Posterior vena cava (tissue), 2 donors: ENCODE results near the gene WDR81. TPM values are rescaled to one million over a fixed set of nuclear protein-coding genes. Genes with fewer than 3 reads are reported as not detected.

Source experiments
- DNase-seq: peaks from one replicate; pipeline ENCODE4 v3.0.0-alpha.2; 2020; ENCODE audit warnings: low spot score
- intact Hi-C, 2 donors: fragments of 100-400 bp; cut with DNase I; formaldehyde crosslinking; loops; one replicate each; pipeline versions ENCODE4 v1.14.1 to v1.14.2; 2022 to 2023
- total RNA-seq, 2 donors: library from RNA; stranded (reverse); fragmentation: NEBNext Ultra II Directional; extraction: Animal tissue kit (Norgen Biotek cat#: 25700); gene quantifications; one replicate each; pipeline ENCODE4 v1.2.1, GENCODE V29; 2021
- donor health status: DM: yes; HTN: yes; CAD: no.
- donor health status: DM: yes; HTN: yes; CAD: no.

WDR81 gene
- total RNA-seq, 2 donors from 2014 or later: 26.3 to 30.8 TPM

GRCh38 chr17:1742371-1743087 lies 18.0 kb downstream of the WDR81 start, which contains the start of gene SERPINF2:
TSS of gene SERPINF2 (plus strand) at chr17:1742871. CDS start at chr17:1744996, 2,125 bp downstream.
- intact Hi-C loops: no loop called here
- no peak for DNase-seq

DNA sequence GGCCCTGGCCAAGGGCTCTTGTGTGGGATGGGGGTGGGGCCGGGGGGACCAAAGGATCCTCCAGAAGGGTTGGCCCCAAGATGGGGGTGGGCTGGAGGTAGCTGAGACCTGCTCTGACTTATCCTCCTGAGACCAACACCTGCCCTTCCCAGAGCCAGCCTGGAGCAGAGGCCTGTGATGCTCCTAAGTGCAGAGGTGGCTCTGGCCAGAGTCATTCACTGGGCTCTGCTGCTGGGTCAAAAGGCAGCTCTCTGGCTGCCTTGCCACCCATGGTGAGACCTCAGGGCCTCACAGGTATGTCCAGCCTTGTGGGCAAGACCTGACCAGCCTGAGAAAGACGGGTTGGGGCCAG lies 18.6 kb downstream of the WDR81 start:
- no peak for DNase-seq
- intact Hi-C loops: no loop called here

DNA sequence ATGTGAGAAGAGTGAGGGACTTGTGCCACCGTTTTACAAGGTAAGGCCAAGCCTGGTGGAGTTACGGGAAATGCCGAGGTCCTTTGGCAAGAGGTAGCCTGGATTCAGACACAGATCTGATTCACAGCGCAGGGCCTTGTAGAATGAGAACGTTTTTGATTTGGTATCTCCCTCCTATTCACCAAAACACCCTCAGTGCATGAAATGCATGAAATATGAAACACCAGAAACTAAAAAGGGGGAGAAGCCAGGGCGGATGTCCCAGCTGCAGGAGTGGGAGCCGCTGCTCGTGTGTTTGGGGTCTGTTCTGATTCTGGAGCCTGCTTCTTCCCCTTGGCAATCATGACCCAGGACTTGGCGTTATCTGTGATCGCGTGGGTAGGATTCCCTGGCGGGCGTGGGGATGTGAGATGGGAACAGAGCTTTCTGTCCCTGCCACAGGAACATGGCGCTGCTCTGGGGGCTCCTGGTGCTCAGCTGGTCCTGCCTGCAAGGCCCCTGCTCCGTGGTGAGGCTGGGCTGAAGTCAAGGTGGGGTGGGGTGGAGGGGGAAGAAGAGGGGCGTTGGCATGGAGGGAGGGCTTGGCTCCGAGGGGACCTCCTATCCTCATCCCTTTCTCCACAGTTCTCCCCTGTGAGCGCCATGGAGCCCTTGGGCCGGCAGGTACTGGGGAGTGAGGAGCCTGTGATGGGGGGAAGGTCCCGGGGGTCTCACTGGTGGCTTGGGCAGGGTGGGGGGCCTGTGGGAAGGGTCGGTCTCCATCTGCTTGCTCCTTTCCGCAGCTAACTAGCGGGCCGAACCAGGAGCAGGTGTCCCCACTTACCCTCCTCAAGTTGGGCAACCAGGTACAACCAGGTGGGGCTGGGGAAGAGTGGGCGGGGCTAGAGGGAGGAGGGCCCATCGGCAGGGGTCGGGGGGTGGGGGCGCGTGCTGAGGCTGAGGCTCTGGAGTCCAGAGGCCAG lies 20.3 kb downstream of the WDR81 start:
- peak; percentile 76 for DNase-seq
- intact Hi-C loops: no loop called here

GRCh38 chr17:1745513-1746020 lies 21.1 kb downstream of the WDR81 start:
- intact Hi-C loops: no loop called here
- DNase-seq: no peak

DNA sequence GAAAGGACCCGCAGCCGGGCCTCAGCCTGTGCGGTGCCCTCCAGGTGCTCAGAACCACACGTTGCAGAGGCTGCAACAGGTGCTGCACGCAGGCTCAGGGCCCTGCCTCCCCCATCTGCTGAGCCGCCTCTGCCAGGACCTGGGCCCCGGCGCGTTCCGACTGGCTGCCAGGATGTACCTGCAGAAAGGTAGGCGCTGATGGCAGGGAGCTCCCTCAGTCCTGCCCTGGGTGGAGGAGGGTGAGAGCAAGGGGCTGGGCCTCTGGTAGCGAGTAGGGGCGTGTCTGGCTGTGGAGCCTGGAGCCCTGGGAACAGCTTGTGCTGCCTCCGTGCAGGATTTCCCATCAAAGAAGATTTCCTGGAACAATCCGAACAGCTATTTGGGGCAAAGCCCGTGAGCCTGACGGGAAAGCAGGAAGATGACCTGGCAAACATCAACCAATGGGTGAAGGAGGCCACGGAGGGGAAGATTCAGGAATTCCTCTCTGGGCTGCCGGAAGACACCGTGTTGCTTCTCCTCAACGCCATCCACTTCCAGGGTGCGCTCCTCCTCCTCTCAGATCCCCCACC lies 22.6 kb downstream of the WDR81 start:
- peak; percentile 88 for DNase-seq

GRCh38 chr17:1750628-1751027 lies 26.1 kb downstream of the WDR81 start:
- intact Hi-C loops: no loop called here
- no peak for DNase-seq

More for the DNA sequence above, 22.6 kb downstream of the WDR81 start:
- intact Hi-C loops: no loop called here

DNA sequence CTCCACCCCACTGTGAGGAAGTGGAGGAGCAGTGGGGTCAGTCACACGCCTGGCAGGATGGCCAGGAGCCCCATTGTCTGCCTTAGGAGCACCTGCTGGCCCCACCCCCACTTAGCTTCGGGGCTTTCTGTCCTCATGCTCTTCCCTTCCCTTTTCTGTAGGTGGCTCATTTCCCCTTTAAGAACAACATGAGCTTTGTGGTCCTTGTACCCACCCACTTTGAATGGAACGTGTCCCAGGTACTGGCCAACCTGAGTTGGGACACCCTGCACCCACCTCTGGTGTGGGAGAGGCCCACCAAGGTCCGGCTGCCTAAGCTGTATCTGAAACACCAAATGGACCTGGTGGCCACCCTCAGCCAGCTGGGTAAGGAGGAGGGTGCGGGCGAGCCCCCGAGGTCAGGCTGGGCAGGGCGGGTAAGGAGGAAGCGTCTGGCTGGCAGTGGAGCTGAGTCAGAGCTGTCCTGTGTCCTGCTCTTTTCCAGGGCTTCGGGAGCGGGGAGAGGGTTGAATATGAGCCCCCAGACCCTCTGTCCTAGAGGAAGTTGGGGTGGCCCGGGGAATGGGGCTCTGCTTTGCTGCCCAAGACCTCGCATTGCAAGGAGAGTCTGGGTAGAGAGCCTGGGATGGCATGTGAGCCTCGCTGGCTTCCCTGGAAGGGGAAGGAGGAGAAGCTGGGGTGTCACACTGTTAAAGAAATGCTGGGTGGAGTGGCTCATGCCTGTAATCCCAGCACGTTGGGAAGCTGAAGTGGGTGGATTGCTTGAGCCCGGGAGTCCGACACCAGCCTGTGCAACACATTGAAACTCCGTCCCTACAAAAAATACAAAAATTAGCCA lies 28.1 kb downstream of the WDR81 start:
- DNase-seq: no peak
- intact Hi-C loops: no loop called here

- DNase-seq: no peak
- intact Hi-C loops: no loop called here
Observed at GRCh38 chr17:1753767-1754429, 29.4 kb downstream of the WDR81 start.

DNA sequence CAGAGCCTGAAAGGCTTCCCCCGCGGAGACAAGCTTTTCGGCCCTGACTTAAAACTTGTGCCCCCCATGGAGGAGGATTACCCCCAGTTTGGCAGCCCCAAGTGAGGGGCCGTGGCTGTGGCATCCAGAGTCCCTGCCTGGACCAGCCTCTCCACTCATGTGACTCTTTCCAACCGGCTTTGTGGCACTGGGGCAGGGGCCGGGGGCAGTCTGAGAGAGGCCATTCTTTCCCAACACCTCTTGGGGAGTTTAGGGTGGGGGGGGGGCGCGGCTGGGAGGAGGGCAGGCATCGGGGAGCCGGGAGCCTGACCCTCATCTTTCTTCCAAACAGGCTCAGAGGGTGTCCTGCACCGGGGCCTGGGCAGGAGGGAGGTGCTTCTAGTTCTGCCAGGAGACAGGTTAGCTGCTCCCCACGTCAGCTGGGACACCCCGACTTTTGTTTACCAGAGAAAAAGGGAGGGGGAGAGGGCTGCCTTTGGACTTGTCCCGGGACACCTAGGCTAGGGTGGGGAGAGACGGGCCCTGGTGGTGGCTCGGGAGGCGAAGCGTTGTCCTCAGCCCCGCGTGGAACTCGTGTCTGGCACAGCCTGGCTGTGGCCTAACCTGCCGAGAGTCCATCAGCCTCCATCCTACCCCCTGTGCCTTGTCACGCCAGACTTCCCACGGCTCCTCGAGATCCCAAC lies 30.1 kb downstream of the WDR81 start:
- intact Hi-C loops: no loop called here
- no peak for DNase-seq

GRCh38 chr17:1755252-1755826 lies 30.8 kb downstream of the WDR81 start:
- intact Hi-C loops: no loop called here
- no peak for DNase-seq

GRCh38 chr17:1755827-1756262 lies 31.3 kb downstream of the WDR81 start:
- intact Hi-C loops: no loop called here
- DNase-seq: no peak

GRCh38 chr17:1758807-1759206 lies 34.3 kb downstream of the WDR81 start:
- intact Hi-C loops: no loop called here
- no peak for DNase-seq

- intact Hi-C loops: no loop called here
- DNase-seq: no peak
Observed at GRCh38 chr17:1759529-1759928, 35.0 kb downstream of the WDR81 start.

DNA sequence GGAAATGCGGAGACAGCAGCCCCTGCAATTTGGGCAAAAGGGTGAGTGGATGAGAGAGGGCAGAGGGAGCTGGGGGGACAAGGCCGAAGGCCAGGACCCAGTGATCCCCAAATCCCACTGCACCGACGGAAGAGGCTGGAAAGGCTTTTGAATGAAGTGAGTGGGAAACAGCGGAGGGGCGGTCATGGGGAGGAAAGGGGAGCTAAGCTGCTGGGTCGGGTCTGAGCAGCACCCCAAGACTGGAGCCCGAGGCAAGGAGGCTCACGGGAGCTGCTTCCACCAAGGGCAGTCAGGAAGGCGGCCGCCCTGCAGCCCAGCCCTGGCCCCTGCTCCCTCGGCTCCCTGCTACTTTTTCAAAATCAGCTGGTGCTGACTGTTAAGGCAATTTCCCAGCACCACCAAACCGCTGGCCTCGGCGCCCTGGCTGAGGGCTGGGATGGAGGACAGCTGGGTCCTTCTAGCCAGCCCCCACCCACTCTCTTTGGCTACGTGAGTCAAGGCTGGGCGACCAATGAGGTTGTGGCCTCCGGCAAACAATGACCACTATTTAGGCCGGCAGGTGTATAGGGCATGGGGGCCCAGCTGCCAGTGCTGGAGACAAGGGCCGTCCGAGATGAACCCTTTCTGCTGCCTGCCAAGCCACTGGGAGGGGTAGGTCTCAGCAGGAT lies 37.9 kb downstream of the WDR81 start:
- intact Hi-C loops: loop anchor here in 1 of 2 donors (2.0 kb wide), 1 partner anchor 38 kb away; the partner anchor contains the start of gene WDR81
- DNase-seq: peak; percentile 87

- intact Hi-C loops: loop anchor here in 1 of 2 donors (2.0 kb wide), 1 partner anchor 38 kb away; the partner anchor contains the start of gene WDR81
- no peak for DNase-seq
Observed at GRCh38 chr17:1762901-1763898, 38.7 kb downstream of the WDR81 start.

GRCh38 chr17:1764284-1764683 lies 39.8 kb downstream of the WDR81 start:
- peak; percentile 92 for DNase-seq
- intact Hi-C loops: loop anchor here in 1 of 2 donors (2.0 kb wide), 1 partner anchor 19 kb away; no protein-coding TSS in a partner anchor
